HG03159 (cell line): ENCODE results near the gene SH3PXD2B.
"Not testable (repeated sequence)": the region's sequence is repeated elsewhere in the genome, so short reads cannot be mapped to it uniquely, and the experiment has no call there.

Experiments used
- ATAC-seq: cut with Tn5 transposase; IDR thresholded peaks from one replicate; pipeline ENCODE4 v1.9.1; 2021; ENCODE audit warnings: mild to moderate bottlenecking, moderate library complexity; ENCODE audit not compliant: unreplicated experiment

SH3PXD2B gene

DNA sequence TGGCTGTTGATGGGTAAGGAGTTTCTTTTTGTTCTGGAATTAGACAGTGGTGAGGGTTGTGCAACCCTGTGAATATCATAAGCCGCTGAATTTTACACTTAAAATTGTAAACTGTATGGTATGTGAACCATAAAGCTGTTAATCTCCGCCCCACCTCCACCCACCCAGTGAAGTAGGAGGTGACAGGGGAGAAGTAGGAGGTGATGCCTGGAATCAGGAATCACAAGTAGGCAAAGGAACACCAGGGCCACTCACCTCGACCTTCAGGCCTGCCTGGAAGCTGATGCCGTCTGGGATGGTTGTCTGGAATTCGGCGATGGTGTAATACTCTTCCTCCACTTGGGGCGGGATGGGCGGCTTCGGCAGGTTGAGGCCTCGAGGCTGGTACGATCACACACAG, 108.4 kb downstream of the SH3PXD2B start:
- ATAC-seq, result no peak

DNA sequence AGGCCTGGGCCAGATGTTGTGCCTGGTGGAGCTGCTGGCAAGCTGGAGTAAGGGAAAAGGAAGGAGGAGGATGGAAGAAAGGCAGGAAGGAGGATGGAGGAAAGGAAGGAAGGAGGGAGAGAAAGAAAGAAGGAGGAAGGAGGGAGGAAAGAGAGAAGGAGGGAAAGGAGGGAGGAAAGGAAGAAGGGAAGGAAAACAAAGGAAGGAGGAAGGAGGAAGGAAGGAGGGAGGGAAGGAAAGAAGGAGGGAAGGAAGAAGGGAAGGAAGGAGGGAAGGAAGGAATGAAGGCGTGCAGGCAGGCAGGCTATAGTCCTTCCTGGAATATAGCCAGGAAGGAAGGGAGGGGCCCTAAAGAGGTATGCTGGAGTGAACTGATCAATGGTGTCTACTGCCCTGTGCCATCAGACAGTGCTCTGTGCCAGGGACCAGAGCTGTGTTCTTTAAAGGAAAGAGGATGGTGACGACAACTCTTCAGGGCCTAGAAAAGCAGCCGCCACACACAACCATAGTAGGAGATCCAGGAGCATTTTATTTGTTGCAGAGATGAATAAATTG, 109.4 kb downstream of the SH3PXD2B start:
- ATAC-seq, result no peak

DNA sequence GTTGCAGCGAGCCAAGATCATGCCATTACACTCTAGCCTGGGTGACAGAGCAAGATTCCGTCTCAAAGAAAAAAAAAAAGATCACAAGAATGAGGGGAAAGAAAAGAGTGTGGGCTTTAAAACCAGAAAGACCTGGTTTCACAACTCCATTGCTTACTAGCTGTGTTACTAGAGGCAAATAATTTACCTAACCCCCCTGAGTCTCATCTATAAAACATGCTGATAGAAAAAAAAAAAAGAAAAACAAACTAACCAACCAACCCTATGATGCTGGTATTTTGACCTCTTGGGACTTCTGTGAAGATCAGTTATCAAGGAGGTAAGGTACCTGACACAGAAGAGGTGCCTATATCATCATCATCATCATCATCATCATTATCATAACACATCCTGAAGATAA, 110.6 kb downstream of the SH3PXD2B start:
- ATAC-seq, result no peak

DNA sequence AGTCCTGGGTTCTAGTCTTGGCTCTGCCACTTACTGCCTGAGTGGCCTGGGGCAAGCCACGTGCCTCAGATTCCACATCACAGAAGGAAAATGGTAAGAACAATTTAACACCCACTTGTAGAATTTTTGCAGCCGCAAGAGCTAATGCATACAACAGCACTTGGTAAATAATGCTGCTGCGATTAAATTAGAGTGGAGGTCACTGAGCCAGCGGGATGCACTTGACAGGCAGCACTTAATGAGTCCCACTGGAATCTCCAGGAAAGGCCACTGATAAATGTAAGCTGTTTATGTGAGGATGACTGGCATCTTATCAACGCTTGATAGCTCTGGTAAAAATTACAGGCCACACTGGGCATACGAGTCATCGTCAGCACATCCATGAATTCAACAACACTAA, 111.4 kb downstream of the SH3PXD2B start:
- ATAC-seq, result no peak

DNA sequence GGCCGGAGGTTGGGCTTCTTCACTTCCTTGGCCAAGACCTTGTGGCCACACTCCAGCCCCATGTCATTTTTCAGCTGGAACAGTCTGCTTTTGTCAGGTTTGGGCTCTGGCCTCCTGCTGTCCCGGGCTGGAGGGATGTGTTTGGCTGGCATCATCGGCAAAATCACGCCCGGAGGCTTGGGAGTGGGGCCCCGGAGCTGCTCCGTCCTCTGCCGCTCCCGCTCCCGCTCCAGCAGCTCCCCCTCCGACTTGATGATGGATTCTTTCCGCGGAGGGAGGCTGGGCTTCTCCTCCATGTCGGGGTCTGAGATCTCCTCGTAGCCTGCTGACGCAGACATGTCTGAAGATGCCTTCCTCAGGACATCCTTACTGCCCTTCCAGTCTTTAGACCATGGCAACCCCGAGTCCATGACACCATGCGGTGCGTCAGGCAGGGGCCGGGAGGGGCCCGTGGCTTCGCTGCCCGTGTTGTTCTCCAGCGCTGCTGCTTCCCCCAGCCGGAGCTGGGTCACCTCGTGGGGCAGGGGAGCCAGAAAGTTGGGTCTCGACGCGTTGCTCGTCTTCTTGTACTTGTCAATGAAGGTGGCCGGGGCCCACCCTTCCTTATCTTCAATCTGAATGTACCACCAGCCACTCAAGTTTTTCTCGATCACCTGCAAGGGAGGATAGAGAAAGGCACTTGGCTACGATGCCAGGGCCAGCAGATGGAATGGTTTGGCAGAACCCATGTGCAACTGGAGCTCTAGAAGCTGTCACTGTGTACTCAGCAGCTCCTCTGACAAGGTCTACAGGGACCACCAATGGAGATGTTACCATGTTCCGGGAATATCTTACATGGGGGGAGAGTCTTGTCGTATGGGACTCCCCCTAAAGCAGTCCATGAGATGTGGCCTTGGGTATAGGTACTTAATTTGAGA, 114.8 kb downstream of the SH3PXD2B start:
- ATAC-seq, result no peak

DNA sequence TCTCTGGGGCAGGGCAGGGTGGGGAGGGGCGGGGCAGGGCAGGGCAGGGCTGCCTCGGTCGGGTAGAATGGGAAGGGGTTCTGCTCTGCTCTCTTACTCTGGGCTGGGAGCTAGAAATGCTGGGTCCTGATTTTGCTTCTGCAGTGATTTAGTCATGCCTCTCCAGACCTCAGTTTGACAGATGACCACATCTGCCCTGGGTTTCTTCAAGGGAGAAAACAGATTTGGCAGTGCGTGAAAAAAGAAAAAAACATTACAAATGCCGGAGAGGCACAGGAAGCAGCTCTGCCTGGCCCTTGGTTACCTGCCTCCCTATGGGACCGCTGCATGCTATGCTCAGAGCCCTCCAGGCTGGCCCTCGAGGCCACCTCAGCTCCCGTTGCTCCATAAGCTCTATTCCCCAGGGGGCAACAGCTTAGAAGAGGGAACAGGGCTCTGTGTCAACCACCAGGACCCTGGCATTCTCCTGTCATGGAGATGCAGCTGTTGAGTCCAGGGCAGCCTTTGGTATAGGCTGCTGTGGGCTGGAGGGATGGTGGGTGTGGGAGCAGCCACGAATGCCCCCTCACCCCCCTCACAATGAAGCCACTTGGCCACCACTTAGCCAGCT, 117.5 kb downstream of the SH3PXD2B start:
- no peak for ATAC-seq

DNA sequence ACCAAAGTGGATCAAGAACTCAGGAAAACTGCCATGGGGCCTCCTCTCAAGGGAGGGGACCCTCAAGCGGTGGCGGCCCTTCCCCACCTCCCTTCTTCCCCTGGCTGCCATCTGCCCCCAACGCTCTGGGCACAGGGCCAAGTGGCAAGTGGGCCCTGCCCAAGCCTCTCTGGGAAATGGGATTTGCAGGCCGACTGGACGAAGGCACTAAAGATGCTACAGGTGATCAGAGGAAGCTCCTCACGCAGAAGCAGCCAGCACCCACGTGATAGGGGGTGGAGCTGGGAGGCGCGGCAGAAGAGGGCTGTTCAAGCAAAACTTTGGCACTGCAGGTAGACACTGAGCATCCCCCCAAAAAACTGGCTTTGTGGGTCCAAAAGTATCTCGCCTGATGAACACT, 118.1 kb downstream of the SH3PXD2B start:
- no peak for ATAC-seq

DNA sequence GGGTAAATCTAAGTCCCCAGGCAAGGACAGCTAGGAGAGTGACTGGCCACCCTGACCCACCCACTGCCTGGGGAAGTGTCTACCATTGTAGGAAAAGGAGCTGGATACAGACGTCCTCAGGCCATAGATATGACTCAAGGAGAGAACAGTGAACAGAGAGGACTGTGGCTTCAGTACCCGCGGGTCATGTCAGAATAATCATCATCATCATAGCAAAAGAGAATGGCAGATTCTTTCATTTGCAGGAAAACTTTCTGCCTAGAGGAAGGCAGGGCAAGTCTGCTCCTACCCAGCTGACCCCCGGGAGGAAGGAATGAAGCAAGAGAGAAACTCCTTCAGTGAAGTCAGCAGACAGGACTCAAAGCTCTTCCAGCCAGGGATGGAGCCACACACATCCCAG, 118.6 kb downstream of the SH3PXD2B start:
- ATAC-seq, result no peak

DNA sequence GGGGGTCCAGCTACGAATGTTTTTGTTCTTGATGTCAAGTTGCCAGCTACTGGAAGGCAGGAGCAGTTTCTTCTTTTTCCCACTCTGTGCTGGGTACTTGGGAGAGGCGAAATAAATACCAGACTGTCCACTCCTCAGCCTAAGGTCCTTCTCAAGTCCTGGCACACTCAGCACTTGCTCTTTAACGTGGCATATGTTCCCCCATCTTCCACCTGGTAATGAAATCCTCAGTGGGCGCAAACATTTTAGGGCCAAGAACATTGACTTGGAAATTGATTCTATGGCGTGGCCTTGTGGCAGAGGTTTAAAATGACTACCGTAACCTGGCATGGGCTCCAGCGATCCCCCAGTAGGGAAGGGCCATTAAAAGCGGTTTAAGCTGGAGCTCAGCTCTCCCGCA, 119.7 kb downstream of the SH3PXD2B start:
- no peak for ATAC-seq

DNA sequence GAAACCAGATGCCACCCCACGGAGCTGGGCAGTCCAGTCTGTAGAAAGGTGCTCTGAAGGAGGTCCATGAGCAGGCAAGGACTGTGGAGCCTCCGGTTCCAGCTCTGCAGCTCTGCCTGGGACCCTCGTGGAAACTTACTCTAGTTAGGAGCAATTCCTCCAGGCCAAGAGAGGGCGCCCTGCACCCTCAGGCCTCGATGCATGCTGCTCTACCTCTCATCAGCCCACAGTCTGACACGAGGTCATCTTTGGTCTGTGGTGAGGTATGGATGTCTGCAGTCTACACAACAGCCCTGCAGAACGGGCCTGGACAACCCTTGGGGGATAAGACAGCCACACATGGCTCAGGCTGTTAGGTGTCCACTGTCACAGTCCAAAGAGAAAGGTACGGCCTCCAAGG, 120.1 kb downstream of the SH3PXD2B start:
- no peak for ATAC-seq

DNA sequence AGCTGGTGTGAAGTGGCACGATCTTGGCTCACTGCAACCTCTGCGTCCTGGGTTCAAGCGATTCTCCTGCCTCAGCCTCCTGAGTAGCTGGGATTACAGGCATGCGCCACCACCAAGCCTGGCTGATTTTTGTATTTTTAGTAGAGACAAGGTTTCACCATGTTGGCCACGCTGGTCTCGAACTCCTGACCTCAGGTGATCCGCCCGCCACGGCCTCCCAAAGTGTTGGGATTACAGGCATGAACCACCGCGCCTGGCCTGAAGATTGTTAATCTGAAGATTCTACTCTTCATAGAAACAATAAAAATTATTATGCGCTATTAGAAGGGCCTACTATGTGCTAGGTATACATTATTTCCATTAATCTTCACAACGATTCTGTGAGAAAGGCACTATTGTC, 127.4 kb downstream of the SH3PXD2B start:
- not testable (repeated sequence) for ATAC-seq

DNA sequence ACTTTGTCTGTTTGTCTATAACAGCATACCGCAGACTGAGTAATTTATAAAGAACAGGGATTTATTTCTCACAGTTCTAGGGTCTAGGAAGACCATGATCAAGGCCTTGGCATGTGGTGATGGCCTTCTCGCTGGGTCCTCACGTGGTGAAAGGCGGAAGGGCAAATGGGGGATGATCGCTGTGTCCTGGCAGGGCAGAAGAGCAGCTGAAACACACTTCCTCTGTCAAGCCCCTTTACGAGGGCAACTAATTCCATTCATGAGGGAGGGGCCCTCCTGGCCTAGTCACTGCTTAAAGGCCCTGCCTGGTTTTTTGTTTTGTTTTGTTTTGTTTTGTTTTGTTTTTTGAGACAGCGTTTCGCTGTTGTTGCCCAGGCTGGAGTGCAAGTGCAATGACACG, 128.9 kb downstream of the SH3PXD2B start:
- no peak for ATAC-seq

DNA sequence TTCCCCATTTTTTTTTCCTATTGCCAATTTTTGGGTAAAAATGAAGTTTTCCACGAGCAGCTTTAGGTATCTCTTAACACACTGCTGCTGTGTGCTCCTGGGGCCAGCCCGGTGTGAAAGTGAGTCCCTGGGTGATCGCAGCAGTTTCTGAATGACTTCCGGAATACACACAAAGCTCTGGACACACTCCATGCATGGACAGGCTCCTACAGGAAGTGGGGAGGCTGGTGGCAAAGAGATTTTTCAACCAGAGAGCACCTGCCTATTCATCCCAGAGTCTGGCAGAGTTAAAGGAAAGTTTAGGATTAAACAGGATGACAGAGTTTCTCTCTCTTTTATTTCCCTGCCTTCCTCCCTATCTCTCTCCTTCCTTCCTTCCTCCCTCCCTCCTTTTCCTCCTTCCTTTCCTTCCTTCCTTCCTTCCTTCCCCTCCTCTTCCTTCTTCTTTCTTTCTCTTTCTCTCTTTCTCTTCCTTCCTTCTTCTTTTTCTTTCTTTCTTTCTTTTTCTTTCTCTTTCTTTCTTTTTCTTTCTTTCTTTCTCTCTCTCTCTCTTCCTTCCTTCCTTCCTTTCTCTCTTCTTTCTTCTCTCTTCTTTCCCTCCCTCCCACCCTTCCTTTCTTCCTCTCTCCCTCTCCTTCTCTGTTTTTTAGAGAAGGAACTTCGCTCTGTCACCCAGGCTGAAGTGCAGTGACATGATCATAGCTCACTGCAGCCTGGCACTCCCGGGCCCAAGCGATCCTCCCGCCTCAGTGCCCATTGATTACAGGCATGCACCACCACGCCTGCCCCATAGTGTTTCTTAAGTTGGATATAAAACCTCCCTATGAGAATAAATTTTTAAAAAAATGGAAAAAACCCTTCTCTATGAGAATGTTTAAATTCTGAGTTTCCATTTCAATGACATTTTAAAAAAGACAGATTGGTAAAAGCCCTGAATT, 132.0 kb downstream of the SH3PXD2B start:
- ATAC-seq, result no peak

DNA sequence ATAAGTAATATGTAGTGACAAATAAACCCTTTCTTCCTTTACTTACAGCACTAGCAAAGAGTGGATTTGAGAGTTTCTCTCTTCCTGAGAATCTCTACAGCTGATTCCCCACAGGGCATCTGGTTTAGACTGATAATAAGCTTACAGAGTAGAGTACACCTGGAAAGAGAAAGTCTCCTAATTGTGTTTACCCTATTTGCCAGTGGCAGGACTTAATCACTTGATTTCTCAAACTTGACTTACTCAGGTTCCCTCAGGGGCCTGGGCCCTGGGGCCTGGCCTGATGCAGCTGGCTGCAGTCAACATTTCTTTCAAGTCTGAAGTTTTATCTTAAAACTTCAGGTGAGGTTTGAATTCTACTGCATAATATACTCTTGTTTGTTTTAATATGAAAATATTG, 132.7 kb downstream of the SH3PXD2B start:
- ATAC-seq, result no peak

DNA sequence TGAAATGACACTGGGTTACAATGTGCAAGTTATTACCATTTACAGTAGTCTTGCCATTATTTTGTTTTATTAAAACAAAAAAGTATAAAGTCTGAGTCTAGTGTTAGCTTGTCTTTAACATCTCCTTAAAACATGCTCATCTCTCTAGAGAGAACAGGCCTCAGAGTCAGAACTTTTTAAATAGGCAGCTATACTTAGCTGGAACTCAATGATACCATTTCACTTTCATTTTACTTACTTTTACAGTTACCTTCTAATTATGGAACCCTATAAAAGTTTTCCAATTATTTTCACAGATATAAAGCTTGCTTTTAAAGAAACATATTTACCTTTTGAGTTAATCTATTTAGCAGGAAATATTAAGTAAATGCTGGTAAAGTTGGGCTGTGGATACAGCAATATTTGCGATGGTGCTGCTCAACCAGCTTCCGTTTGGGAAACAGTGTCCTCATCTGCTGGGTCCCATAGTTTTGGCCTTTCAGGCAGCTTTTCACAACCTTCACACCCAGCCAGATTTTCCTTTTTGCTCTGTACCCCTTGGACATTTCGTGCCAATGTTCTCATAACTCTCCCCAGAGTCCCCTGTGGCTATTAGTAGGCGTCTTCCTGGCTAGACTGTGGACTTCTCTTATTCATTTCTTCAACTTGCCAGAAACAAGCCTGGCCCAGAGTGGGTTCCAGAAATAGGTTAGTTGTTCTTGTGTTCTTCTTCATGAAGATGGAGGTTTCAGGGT, 134.4 kb downstream of the SH3PXD2B start:
- ATAC-seq, result no peak

DNA sequence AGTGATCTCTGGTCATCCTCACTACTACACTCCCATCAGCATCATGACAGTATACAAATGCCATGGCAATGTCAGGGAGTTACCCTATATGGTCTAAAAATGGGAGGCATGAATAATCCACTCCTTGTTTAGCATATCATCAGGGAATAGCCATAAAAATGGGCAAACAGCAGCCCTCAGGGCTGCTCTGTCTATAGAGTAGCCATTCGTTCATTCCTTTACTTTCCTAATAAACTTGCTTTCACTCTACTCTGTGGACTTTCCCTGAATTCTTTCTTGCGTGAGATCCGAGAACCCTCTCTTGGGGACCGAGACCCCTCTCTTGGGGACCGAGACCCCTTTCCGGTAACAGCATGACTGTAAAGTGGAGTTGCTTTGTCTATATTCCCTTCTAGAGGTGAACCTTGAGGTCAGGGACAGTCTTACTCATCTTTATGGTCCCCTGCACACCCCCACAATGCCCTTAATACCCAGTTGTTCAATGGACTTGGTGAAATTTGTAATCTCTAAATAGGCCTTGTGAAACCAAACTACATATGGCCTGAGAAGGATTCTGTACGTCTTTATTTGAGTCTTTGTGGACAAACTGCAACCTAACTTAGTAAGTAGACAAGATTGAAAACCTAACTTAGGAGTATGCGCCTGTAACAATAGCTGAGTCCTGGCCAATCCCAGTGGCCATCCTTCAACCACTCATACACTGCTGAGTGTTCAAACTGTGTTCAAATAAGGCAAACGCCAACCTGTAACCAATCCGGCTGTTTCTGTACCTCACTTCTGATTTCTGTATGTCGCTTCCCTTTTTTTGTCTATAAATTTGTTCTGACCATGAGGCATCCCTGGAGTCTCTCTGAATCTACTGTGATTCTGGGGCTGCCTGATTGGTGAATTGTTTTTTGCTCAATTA, 138.5 kb downstream of the SH3PXD2B start:
- peak; percentile 49 for ATAC-seq

DNA sequence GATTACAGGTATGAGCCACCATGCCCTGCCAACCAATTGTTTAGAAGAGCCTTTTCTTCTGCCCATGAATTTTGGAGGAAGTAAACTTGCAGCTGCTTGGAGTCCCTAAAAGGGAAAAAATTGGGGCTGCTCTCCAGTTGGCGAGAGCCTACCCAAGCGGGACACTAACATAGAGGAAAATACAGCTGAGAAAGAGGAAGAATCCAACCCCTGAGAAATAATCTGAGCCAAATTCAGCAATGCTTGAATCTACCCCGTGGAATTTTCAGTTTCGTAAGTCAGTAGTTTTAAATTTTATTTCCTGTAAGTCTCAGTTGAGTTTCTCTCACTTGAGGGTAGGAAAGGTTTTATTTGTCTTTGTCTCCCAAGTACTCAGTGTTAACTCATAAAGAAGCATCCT, 140.4 kb downstream of the SH3PXD2B start:
- ATAC-seq, result no peak

DNA sequence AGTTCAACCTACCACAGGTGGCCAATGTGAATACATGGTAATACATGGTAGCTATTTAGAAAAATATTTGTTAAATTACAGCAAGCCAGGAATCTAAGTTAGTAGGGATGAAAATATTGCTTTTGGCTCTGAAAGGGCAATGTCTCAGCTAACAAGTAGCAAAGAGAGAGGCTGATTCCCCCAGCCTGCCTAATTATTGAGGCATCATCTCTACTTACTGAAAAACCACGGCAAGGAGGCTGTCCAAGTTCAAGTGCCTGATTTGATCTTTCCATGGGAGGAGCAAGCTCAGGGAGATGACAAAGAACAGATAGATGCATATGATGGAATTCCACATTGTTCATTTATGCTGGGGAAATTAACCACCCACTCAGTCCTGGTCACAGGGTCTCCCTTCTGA, 142.0 kb downstream of the SH3PXD2B start:
- no peak for ATAC-seq

DNA sequence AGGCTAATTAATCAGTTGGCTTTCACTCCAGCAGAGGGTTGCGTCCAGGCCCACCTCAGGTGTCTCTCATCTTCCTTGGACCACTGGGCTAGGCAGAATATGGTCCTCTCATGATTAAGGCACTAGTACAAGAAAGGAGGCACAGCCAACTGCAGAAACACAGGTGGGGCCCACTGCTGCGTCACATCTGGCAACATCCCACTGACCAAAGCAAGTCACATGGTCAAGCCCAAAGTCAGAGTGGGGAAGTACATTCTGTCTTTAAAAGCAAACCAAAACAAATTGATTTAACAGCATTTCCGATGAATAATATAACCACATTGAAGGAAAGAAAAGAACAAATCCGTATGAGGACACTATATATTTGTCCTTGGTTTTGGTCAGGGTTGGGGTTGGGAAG, 142.7 kb downstream of the SH3PXD2B start:
- ATAC-seq, result no peak
